Stimulated activated CD8-positive, alpha-beta memory T cell treated with anti-CD3 and anti-CD28 coated beads, Interleukin-15, amount 100 ng/mL, for 4 hours (primary cell): ENCODE measurements around the gene ITPR1.
"Not testable (repeated sequence)": the region's sequence is repeated elsewhere in the genome, so short reads cannot be mapped to it uniquely, and the experiment has no call there.

Experiments
- DNase-seq, 2 donors: peaks; one replicate each; pipeline ENCODE4 v3.0.0-alpha.2; 2020; ENCODE audit warnings: low read depth in 2 of 2

The ITPR1 gene

DNA sequence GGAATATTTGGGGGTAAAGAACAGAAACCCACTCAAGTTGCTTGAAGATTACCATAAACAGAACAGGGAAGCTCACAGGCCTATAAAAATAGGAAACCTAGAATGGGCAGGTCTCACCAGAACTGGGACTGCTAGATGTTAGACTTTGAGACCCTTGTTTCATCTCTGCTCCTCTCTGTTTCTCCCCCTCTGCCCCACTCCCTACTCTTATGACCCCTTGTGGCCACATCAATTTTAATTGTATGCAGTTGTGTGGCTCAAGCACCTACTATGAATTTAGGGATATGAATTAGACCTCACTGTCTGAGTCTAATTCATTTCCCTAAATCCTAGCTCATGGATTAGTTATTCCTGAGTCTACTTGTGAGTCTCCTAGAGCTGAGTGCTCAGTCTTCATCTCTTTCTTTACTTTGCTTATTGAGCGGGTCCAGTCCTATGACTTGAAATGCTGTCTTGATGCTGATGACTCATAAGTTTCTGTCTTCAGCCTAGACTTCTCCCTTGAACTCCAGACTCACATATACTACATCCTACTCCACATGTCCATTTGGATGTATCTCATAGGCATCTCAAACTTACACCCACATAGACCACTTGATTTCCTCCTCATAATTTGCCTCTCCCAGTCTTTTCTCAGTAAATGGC lies 78.7 kb downstream of the ITPR1 start:
- no peak for DNase-seq

DNA sequence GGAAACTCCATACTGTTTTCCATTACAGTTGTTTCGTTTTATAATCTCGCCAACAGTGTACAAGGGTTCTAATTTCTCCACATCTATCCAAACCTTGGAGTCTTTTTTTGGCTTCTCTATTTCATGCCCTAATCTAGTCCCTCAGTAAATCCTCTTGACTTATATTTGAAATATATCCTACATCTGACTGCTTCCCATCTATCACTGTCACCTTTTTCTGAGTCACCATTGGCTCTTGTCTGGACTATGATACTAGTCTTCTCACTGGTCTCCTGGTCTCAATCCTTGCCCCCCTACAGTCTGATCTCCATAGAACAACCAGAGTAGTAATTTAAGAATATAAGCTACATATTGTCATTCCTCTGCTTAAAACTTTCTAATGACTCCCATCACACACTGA lies 80.0 kb downstream of the ITPR1 start:
- no peak for DNase-seq

DNA sequence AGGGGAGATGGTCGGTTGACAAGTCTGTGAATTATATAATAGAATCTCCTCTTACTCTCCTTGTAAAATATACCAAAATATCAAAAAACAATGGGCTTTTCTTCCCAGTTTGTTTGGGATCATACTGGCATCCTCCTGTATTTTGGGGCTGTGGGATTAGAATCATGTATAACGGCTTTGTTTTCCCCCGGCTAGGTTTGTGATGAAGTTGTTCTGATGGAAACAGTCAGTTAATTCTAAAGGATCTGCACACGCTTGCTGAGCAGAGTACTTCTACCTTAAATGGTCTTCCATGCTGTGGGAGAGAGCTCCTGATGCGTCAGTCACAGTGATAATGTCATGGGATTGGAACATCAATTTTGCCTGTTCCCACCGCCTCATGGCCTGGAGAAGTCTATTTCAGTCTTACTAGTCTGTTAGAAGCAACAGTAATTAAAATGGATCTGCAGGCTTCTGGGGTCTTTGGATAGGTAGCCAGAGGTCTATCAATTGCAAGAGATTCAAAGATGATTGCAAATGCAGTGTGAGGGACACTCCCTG lies 81.3 kb downstream of the ITPR1 start:
- no peak for DNase-seq

DNA sequence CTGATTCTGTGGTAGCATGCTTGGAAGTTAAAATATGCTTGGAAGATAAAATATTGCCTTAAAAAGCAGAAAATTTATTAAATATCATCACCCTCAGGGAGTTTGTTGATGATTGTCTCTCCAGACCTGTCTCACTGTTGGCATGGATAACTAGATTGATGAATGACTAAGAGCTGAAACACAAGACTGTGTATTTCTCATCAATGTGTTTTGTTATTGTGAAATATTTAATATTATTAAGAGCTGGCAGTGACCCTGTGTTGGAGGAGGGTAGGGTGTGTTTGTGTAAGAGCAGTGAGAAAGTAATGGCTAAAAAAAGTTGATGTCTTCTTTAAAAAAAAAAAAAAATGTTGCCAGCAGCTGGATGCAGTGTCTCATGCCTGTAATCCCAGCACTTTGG lies 82.2 kb downstream of the ITPR1 start:
- no peak for DNase-seq

DNA sequence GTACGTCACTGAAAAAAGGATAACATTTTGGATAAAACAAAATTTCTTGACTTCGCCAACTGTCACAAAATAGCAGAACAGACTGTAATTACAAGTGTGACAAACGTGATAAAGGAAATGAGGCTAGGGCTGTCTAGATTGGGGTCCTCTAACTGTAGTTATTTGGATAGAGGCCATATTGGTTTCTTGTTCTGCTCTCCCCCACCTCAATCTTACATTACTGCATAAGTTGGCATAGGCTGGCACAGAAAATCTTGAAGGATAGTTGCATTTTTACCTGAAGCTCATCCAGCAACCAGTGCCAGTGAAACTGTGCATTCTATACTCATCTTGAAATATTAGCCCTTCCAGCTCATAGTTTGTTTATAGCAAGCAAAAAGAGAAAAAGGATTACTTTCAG lies 84.6 kb downstream of the ITPR1 start:
- no peak for DNase-seq

DNA sequence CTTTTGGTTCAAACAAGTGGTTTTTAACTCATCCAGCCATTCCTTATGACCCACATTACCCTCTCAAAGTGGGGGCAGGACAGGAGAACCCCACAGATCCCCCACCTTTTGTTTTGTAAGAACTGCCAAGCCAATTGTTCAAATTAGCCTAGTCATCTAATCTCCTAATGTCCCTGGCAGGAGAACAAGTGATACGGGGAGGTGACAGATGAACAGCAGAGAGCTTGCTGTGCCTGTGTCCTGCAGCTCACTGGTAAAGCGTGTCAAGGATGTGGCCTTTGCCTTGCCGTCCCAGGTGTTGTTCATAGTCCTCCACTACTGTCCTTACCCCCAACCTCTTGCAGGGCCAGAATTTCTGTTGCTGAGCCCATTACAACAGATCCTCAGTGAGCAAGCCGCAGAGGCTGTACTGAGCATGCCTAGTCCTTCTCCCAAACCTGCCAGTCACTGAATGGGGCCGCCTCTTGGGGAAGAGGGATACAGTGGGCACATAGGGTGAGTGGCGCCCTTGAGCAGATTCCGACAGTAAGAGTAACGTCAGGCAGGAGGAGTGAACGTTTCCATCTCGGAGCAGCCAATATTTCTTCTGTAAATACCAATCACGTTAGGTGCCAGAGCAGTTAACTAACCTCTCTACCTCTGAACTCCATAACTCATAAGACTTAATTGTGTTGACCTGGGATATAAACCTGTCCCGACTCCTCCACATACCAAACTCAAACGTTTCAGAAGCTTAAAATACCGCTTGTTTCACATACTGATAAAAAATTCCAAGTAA lies 87.4 kb downstream of the ITPR1 start:
- no peak for DNase-seq

DNA sequence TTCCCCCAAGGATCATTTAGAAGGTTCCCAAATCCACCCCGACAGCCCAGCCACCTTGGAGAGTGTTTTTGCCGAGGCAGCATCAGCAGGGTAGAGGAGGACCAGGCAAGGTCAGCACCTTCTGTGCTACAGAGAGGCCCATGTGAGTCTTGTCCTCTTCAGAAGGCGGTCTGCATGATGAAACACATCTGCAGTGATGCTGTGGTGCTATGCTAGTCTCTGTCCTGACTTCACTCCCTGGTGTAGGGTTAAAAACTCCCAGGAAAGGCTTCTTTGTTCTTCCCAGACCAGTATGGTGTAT lies 87.9 kb downstream of the ITPR1 start:
- no peak for DNase-seq

DNA sequence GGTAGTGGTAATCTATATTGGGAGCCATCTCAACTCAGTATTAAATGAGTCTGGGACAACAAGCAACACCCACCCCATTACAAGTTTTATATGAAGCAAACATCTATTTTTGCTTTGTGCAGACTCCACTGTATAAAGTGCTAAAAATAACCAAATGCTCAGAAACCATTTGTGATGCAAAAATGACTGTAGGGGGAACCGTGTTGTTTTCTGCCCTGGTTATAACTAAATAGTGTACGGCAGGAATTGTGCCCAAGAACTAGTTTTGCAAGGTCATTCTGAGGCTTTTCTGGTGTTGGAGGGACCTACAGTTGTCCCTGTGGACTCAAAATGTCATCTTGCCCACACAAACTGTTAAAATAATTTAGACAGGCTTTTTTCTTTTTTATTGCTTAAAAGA lies 88.3 kb downstream of the ITPR1 start:
- no peak for DNase-seq

DNA sequence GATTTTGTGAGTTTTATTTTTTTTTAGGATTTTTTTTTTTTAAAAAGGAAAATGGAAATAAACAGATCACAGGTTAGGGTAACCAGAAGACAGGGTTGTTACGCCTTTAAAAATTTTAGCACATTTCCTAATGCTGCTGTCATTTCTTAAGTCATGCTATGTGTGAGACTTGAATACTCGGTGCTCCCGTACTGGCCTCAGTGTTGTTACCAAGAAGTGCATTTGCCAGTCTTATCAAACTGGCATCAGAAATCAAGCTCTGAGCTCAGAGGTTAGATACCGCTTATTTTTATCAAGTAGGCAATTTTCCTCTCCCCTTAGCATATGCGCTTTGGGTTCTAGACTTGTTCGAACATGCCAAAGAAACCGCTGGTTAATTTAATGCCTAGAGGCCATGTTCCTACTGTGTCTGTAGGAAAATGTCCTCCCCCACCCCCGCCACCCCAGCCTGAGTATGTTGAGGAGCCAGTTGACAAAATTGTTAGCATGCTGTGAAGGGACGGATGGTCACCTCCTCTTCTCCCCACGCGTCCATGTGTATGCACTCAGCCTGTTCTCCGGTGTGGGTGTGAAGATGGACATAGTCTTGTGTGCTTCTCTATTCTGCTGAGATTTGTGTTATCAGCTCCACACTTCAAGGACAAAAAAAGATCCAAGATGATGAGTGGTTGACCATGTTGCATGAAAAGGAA lies 88.9 kb downstream of the ITPR1 start:
- no peak for DNase-seq

DNA sequence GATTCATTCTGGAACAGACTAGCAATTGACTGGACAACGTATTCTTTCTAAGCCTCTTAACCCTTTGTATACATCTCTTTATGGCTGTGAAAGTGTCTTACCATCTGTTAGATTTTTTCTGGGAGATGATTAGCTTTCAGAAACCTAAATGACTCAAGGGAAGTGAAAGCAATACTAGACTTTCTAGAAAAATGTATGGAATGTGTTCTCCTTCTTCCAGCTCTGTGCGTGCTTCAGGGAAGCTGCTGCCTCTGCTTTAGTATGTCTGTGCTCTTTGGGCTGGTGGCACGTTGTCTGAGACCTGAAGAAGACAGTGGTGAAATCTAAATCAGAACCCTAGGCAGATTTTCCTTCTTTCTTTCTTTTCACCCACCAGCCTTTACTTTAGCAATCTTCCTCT lies 89.5 kb downstream of the ITPR1 start:
- no peak for DNase-seq

DNA sequence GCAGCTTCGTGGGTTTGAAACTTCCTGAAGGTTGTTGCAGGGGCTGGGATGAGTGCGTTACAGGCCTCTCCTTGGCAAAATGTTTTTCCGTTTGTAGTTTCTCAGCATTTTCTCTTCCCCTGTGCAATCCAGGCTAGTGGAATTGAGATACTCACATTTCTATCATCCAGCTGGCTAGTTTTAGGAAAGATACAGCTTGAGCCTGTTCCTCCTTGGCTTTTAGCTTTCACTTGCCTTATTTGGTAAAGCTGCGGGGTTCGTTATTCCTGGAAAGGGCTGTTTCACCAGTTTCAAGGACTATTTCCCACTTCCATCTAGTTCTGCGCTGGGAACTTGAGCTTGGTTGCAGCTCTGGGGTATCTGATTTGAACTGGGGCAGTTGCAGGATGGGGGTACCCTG lies 90.3 kb downstream of the ITPR1 start:
- DNase-seq, result no peak

DNA sequence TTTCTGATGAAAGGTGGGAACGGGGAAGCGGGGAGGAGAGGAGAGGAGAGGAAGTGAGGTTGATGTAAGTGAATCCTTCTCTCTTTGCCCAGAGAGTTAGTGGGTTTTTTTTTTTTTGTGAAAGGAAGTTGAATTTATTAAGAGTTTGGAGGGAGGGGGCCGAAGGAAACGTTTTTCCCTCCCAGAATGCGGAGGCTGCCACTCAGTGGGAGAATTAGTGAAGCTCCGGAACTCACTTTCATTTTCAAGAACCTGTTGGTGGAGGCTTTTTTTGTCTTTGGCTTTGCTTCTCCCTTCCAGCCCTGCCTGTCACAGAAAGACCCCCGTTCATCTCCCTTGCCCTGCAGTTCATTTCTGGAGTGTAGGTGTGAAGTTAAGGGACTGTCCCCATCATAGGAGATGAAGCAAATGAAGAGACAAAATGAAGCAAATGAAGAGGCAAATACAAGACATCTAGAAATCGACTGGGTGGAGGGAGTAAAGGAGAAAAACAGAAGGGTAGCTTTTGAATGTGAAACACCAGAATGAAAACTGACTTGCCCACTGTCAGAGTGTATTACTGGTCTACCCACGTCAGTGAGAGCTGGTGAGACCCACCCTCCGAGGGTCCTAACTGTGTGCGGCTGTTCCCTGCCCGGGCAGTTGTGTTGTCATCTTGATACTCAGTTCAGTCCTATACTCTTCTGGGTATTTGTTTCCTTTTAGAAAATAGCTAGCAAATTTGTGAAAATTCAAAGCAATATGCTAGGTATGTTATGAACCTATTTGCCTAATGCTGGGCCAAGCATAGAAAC lies 91.5 kb downstream of the ITPR1 start:
- DNase-seq, result no peak

DNA sequence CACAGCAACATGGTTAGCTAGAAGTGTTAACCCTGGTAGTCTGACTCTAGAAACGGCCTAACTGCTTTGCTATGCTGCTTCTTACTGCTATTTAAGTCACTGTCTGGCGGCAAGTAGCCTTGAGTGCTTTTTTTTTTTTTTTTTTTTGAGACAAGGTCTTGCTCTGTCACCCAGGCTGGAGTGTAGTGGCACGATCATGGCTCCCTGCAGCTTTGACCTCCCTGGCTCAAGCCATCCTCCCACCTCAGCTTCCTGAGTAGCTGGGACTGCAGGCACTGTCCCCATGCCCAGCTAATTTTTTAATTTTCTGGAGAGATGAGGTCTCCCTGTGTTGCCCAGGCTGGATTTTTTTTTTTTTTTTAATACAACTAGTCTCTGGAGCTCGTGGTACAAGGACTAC lies 93.2 kb downstream of the ITPR1 start:
- no peak for DNase-seq

DNA sequence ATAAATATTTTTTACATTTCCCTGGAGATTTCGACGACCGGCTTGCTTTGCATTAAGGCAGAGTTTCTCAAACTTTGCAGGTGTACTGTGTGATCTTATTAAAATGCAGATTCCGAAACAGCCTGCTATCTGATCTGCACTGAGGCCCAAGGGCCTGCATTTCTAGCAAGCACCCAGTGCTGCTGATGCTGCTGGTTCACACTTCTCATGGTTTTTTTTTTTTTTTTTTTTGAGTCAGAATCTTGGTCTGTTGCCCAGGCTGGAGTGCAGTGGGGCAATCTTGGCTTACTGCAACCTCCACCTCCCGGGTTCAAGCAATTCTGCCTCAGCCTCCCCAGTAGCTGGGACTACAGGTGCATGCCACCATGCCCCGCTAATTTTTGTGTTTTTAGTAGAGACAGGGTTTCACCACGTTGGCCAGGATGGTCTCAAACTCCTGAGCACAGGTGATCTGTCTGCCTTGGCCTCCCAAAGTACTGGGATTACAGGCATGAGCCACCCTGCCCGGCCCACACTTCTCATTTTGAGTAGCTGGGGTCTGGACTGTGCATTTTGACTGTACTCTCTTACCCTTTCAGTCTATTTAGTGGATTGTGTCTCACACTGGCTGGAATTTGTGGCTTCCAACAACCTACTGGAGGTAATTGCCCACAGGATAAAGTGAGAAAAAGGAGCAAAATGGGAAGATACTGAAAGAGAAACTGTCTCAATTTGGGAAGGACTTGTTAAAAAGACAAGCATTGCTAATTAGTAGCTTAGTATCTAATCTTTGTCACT lies 94.1 kb downstream of the ITPR1 start:
- DNase-seq, result no peak

DNA sequence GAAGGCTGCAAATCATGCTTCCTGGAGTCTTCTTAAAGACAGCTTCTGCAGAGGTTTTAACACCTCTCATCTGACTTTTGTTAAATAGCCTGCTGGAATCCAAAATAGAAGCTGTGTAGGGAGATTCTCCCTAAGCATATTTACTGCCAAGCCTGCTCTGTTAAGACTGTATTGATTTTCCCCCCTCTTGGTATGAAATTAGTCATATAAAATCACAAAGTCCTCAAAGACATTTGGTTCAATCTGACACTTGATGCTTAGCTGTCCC lies 94.6 kb downstream of the ITPR1 start:
- no peak for DNase-seq

DNA sequence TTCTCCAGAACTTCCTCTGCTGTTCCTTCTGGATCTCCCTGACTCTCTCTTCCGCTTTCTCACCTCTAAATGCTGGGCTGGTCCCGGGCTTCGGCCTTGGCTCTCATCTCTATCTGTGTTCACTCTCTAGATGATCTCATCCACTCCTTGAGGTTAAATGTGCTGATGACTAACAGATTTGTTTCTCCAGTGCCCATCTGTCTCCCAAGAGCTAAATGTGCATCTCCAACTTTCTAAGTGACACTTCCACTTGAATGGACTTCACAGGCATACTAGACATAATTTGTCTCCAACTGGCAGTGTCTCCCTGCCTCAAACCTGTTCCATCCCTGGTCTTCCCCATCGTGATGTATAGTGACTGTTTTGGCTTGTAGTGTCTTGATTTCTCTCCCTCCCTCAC lies 95.3 kb downstream of the ITPR1 start:
- DNase-seq, result no peak

DNA sequence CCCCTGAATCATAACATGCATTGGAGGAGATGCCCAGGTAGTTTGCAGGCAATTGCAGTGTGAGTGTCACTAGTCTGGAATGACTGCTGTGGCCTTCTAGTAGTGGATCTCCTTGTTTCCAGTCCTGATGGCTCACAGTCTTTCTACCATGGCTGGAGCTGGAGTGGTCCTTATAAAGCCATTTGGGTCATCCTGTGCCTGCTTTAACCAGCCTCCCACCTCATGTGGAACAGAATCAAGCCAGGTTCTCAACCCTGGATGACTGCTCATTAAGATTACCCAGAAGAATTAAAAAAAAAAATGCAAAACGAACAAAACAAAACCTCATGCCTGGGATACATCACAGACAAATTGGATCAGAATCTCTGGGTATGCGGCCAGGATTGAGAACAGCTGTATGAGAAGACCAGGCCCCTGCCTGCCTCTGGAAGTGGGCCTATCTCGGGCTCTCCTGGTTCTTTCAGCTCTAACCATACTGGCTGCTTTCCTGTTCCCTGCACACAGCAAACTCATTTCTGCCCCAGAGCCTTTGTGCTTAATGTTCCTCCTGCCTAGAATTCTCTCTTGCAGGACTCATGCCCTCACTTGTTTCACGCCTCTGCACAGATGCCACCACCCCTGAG lies 96.4 kb downstream of the ITPR1 start:
- DNase-seq, result no peak

DNA sequence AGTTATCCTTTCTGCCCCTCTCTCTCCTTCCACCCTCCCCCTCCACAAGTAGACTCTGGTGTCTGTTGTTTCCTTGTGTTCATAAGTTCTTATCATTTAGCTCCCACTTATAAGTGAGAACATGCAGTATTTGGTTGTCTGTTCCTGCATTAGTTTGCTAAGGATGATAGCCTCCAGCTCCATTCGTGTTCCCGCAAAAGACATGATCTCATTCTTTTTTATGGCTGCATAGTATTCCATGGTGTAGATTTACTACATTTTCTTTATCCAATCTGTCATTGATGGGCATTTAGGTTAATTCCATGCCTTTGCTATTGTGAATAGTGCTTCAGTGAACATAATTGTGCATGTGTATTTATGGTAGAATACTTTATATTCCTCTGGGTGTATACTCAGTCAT lies 97.7 kb downstream of the ITPR1 start:
- DNase-seq, result not testable (repeated sequence)

DNA sequence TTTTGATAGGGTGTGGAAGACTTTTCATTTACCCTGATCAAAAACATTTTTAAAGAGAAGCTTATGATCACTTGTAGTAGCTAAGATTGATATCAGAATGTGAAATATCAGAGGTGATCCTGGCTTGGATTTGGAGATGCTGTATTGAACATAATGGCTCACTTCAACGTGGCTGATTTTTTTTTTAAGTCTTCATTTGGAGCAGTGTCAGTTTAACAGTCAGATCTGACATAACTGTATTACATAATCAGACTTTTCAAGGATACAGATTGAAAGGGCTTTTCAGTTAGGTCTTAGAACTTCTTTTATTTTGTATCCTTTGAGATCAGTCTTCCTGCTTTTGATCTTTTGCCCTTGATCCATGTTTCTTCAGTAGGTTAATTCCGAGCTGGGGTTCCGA lies 98.5 kb downstream of the ITPR1 start:
- no peak for DNase-seq

DNA sequence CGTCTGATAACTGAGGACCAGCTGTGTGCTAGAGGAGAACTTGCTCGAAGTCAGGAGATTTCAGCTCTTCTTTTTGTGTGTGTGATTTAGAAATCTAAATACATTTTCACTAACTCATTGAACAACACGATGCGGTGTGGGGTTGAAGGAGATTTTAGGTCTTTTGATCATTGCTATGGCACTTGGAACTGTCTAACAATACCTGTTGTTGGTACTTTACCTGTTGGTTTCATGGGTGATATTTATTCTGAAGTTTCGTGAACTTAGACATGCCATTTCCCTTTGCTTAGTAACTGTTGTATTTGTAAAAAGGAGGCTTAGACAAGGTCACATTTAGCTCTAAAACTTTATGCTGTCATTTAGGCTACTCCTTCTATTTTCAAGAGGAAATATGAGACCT lies 99.9 kb downstream of the ITPR1 start:
- no peak for DNase-seq

DNA sequence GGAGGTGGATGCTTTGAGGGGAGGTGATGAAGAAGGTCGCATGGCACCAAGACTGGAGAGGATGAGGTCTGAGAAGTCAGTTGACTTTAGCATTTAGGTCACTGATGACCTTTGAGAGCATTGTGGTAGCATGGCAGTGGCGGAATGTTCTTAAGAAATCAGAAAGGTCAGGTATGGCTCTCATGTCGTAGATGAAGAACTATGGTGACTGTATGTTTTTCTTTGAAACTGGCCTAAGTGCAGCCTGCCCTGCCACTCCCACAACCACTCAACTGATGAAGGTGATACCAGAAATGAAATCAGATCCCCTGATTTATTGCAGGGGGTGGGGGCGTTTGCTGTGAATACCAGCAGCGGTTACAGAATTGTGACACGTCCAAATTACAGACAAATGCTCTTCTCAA lies 102.6 kb downstream of the ITPR1 start:
- no peak for DNase-seq
